NCI-H1436 (cell line): Measurements from ENCODE around the gene MAOB.
A peak's percentile ranks its signal among the peaks of the same experiment; 100 is the strongest.
"Not testable (repeated sequence)": the region's sequence is repeated elsewhere in the genome, so short reads cannot be mapped to it uniquely, and the experiment has no call there.

Experiments
- DNase-seq: peaks from one replicate; lab custom pipeline; 2025; lab: John Stamatoyannopoulos, UW

MAOB gene

GRCh38 chrX:43753637-43754036, 128.6 kb downstream of the MAOB start:
- DNase-seq: no peak

GRCh38 chrX:43750248-43750676, 132.0 kb downstream of the MAOB start:
- DNase-seq: peak; percentile 12

GRCh38 chrX:43747476-43747875, 134.8 kb downstream of the MAOB start:
- no peak for DNase-seq

- no peak for DNase-seq
Measured at GRCh38 chrX:43745938-43746721, 136.1 kb downstream of the MAOB start.

GRCh38 chrX:43744284-43744683, 138.0 kb downstream of the MAOB start:
- DNase-seq: no peak

- DNase-seq: no peak
Measured at GRCh38 chrX:43743100-43743822, 139.0 kb downstream of the MAOB start.

- no peak for DNase-seq
Measured at GRCh38 chrX:43741843-43742573, 140.2 kb downstream of the MAOB start.

- DNase-seq: no peak
Measured at GRCh38 chrX:43735957-43736356, 146.3 kb downstream of the MAOB start.

GRCh38 chrX:43735534-43735933, 146.7 kb downstream of the MAOB start:
- no peak for DNase-seq

GRCh38 chrX:43734444-43734843, 147.8 kb downstream of the MAOB start:
- no peak for DNase-seq

GRCh38 chrX:43733699-43734098, 148.6 kb downstream of the MAOB start:
- no peak for DNase-seq

- no peak for DNase-seq
Measured at GRCh38 chrX:43731086-43731485, 151.2 kb downstream of the MAOB start.

- DNase-seq: no peak
Measured at GRCh38 chrX:43728966-43729365, 153.3 kb downstream of the MAOB start.

- no peak for DNase-seq
Measured at GRCh38 chrX:43728002-43728401, 154.2 kb downstream of the MAOB start.

GRCh38 chrX:43727254-43727653, 155.0 kb downstream of the MAOB start:
- DNase-seq: not testable (repeated sequence)

- DNase-seq: not testable (repeated sequence)
Measured at GRCh38 chrX:43725227-43725626, 157.0 kb downstream of the MAOB start.

- DNase-seq: no peak
Measured at GRCh38 chrX:43720961-43721360, 161.3 kb downstream of the MAOB start.

GRCh38 chrX:43720082-43720481, 162.2 kb downstream of the MAOB start:
- DNase-seq: no peak

GRCh38 chrX:43718956-43719355, 163.3 kb downstream of the MAOB start:
- no peak for DNase-seq

GRCh38 chrX:43718546-43718945, 163.7 kb downstream of the MAOB start:
- DNase-seq: no peak

- no peak for DNase-seq
Measured at GRCh38 chrX:43718081-43718480, 164.2 kb downstream of the MAOB start.

GRCh38 chrX:43717161-43717560, 165.1 kb downstream of the MAOB start:
- DNase-seq: no peak

GRCh38 chrX:43716696-43717095, 165.6 kb downstream of the MAOB start:
- DNase-seq: no peak
